HG03159 (cell line): ENCODE measurements around the gene RNF212.

ENCODE experiments used
- ATAC-seq: cut with Tn5 transposase; IDR thresholded peaks from one replicate; pipeline ENCODE4 v1.9.1; 2021; ENCODE audit warnings: mild to moderate bottlenecking, moderate library complexity; ENCODE audit not compliant: unreplicated experiment

RNF212 gene

DNA sequence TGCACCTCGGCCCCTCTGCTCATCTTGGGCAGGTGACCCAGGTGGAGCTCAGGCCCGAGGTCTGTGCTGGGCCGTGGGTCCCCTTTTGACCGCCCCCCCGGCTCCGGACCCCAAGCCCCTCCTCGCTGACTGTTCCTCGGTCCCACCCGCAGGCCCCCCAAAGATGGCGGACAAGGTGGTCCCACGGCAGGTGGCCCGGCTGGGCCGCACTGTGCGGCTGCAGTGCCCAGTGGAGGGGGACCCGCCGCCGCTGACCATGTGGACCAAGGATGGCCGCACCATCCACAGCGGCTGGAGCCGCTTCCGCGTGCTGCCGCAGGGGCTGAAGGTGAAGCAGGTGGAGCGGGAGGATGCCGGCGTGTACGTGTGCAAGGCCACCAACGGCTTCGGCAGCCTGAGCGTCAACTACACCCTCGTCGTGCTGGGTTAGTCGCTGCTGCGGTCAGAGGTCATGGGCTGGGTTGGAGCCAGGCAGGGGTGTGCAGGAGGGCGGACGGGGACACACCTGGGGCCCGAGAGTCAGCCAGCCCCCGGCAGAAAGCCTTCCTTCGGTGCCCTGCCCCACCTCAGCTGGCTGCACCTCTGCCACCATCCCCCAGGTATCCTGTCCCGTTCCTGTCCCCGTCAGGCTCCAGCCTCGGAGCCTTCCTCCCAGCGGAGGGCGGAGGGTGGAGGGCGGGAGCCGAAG, 91.2 kb downstream of the RNF212 start:
- ATAC-seq, result no peak
